Lung (tissue), 12 donors: ENCODE data around the gene SLC16A5. TPM values are rescaled to one million over a fixed set of nuclear protein-coding genes. Genes with fewer than 3 reads are reported as not detected.
"Not testable (repeated sequence)": the region's sequence is repeated elsewhere in the genome, so short reads cannot be mapped to it uniquely, and the experiment has no call there.

Experiments used
- ATAC-seq: fragments of 200-7000 bp; cut with Tn5 transposase; one replicate; pipeline ENCODE4 v1.9.1; 2020; ENCODE audit warnings: moderate number of reproducible peaks; ENCODE audit not compliant: insufficient read depth, low FRiP score
- DNase-seq, 3 donors: peaks; one replicate each; pipeline ENCODE4 v3.0.0-alpha.2; 2013 to 2017
- H3K27ac ChIP-seq, 2 donors: one replicate each; pipeline ENCODE4 v1.5.1; 2013; ENCODE audit warnings: mild to moderate bottlenecking in 2 of 2, moderate library complexity in 2 of 2, control low read depth in 1 of 2, inconsistent platforms in 1 of 2, low read depth in 1 of 2, low read length in 1 of 2
- H3K27me3 ChIP-seq, 3 donors: one replicate each; pipeline ENCODE4 v1.5.1; 2013; ENCODE audit warnings: low read length in 2 of 3; ENCODE audit not compliant: control insufficient read depth in 3 of 3, insufficient read depth in 3 of 3
- H3K36me3 ChIP-seq, 4 donors: one replicate each; pipeline ENCODE4 v1.5.1; 2013; ENCODE audit warnings: low read length in 4 of 4, mild to moderate bottlenecking in 1 of 4, moderate library complexity in 1 of 4; ENCODE audit not compliant: control insufficient read depth in 4 of 4, insufficient read depth in 4 of 4
- H3K4me1 ChIP-seq, 5 donors: one replicate each; pipeline ENCODE4 v1.5.1; 2013; ENCODE audit warnings: low read length in 5 of 5, mild to moderate bottlenecking in 2 of 5, moderate library complexity in 1 of 5; ENCODE audit not compliant: control insufficient read depth in 5 of 5, insufficient read depth in 5 of 5
- H3K4me3 ChIP-seq: one replicate; pipeline ENCODE4 v1.5.1; 2013; ENCODE audit warnings: mild to moderate bottlenecking, control low read depth, moderate library complexity
- H3K9ac ChIP-seq, 2 donors: one replicate each; pipeline ENCODE4 v1.5.1; 2013; ENCODE audit warnings: low read length in 2 of 2, control low read depth in 1 of 2; ENCODE audit not compliant: insufficient read depth in 1 of 2
- H3K9me3 ChIP-seq, 4 donors: one replicate each; pipeline ENCODE4 v1.5.1; 2013; ENCODE audit warnings: low read length in 3 of 4, mild to moderate bottlenecking in 1 of 4, moderate library complexity in 1 of 4; ENCODE audit not compliant: control insufficient read depth in 4 of 4, insufficient read depth in 3 of 4
- CTCF ChIP-seq: IDR thresholded peaks from 2 replicates; pipeline ENCODE4 v1.5.1; 2012; ENCODE audit warnings: mild to moderate bottlenecking; ENCODE audit errors: control extremely low read depth, extremely low read depth
- WGBS, 2 donors: extraction: QIAGEN DNeasy Blood & Tissue Kit; methylation state at CpG; one replicate each; pipeline ENCODE4 v1.1.7; 2013; 5-methylcytosine and 5-hydroxymethylcytosine counted together
- polyA plus RNA-seq, 2 donors: library from polyadenylated mRNA; stranded (reverse); fragments of 200-250 nt; gene quantifications; one replicate each; pipeline ENCODE4 v1.2.1, GENCODE V29; 2013
- total RNA-seq, 2 donors: library from RNA; depleted of rRNA in 1 of 2; stranded (reverse); fragments of >200 nt in 1 of 2; gene quantifications; one replicate each; pipeline ENCODE4 v1.2.1, GENCODE V29; 2014 to 2021
- donor health status: control.
- donor health status: control.
- donor health status: Bipolar disorder and iron deficiency.
- donor health status: healthy.
- donor health status: DM: yes; HTN: yes; CAD: no.

Gene SLC16A5
- total and polyA plus RNA-seq, 4 donors: 27.9 to 74.0 (median 42.4) TPM

DNA sequence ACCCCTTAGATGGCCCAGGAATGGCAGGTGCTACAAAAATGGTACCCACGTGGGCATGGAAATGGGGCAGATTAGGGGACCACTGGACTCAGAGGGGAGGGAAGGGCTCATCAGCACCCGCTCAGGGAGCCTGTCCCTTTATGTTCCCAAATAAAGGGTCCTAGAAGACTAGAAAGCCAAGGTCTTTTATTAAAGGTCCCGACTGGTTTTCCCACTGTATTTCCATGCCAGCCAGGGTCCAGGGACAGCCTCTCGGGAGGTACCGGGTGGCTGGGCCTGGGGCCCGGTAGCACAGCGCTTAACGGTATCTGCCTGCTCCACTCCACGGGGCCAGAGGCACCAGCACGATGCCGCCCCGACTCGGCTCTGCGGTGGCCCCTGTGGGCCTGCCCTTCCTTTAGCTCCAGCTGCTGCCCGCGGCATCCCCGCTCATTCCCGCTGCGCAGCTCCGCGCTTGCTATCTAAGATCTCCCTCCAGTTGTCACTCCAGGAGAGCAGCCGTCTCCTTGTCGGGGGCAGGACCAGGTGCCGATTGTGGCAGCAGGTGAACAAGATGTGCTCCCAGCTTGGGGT, 42.4 kb downstream of the SLC16A5 start:
- WGBS, 2 donors: 84% methylated on average over 24 of the region's 24 CpGs
- H3K4me3 ChIP-seq: peak overlapping the region; percentile 15
- H3K9ac ChIP-seq: no peak overlapping the region
- peaks cover 0 to 14% (median 2%) of the 10 kb centered on the region in 5 donors for H3K4me1 ChIP-seq
- DNase-seq (no peak), ATAC-seq (no peak)
- peaks cover 0 to 15% (median 5%) of the 10 kb centered on the region in 4 donors for H3K36me3 ChIP-seq
- no peaks in the 10 kb centered on the region for H3K9me3 ChIP-seq
- peak overlapping the region in 1 of 2 donors; percentile 94 for H3K27ac ChIP-seq
- no peaks in the 10 kb centered on the region for H3K27me3 ChIP-seq
- TF ChIP-seq CTCF: no peak

GRCh38 chr17:75130632-75131277, 43.0 kb downstream of the SLC16A5 start:
- no peaks in the 10 kb centered on the region for H3K9me3 ChIP-seq
- DNase-seq: peak; percentile 76 to 79 (median 78)
- H3K27ac ChIP-seq: peak overlapping the region; percentile 86 to 94
- peak overlapping the region; percentile 75 for H3K4me3 ChIP-seq
- peak; percentile 1 for TF ChIP-seq CTCF
- no peaks in the 10 kb centered on the region for H3K27me3 ChIP-seq
- H3K4me1 ChIP-seq: peaks cover 0 to 14% (median 2%) of the 10 kb centered on the region in 5 donors
- no peak overlapping the region for H3K9ac ChIP-seq
- H3K36me3 ChIP-seq: peaks cover 0 to 17% (median 6%) of the 10 kb centered on the region in 4 donors
- 13 to 17% methylated on average over 27 to 29 of the region's 29 CpGs for WGBS, 2 donors
- ATAC-seq: peak; percentile 52

- Histone ChIP-seq H3K9me3 (no peaks in the 10 kb centered on the region), H3K4me1 (peaks cover 0 to 14% (median 2%) of the 10 kb centered on the region in 5 donors), H3K36me3 (peaks cover 0 to 17% (median 5%) of the 10 kb centered on the region in 4 donors), H3K27me3 (no peaks in the 10 kb centered on the region), H3K27ac (peak within 1 kb of the TSS; percentile 86 to 94), H3K4me3 (peak within 1 kb of the TSS; percentile 75), H3K9ac (peak within 1 kb of the TSS; percentile 16 to 46)
- DNase-seq (peak; percentile 88 to 92 (median 88)), ATAC-seq (peak; percentile 91)
- peak; percentile 40 for TF ChIP-seq CTCF
- 0 to 1% methylated on average over 72 to 82 of the region's 82 CpGs for WGBS, 2 donors
Measured at GRCh38 chr17:75131278-75132017, 43.7 kb downstream of the SLC16A5 start, which contains the start of gene NT5C. TSS of gene NT5C (minus strand) at chr17:75131742. CDS start at chr17:75131707, 35 bp downstream.

- ATAC-seq, H3K9me3 ChIP-seq, H3K27me3 ChIP-seq, DNase-seq: not testable (repeated sequence)
- Histone ChIP-seq H3K9ac (peak overlapping the region; percentile 16 to 46), H3K36me3 (peaks cover 0 to 17% (median 5%) of the 10 kb centered on the region in 4 donors), H3K27ac (peak overlapping the region; percentile 86 to 94), H3K4me3 (peak overlapping the region; percentile 75), H3K4me1 (peaks cover 0 to 14% (median 2%) of the 10 kb centered on the region in 5 donors)
- 84% methylated on average over 40 of the region's 40 CpGs for WGBS, 2 donors
Measured at GRCh38 chr17:75132018-75133000, 44.6 kb downstream of the SLC16A5 start.
